Right atrium auricular region (tissue), 2 donors: Measurements from ENCODE around the gene SIGMAR1. TPM values are rescaled to one million over a fixed set of nuclear protein-coding genes. Genes with fewer than 3 reads are reported as not detected.
A peak's percentile ranks its signal among the peaks of the same experiment; 100 is the strongest.

Experiments
- DNase-seq: peaks from one replicate; pipeline ENCODE4 v3.0.0-alpha.2; 2019; ENCODE audit warnings: low spot score
- H3K27ac ChIP-seq, 2 donors: fragments of 200-600 bp; sonication (generic); 1 replicate in 1 of 2; 2 replicates in 1 of 2; pipeline ENCODE4 v1.5.1; 2016 to 2019
- H3K27me3 ChIP-seq, 2 donors: fragments of 200-600 bp; sonication (generic); one replicate each; pipeline versions ENCODE4 v1.5.1 to v1.6.0; 2017 to 2019
- H3K36me3 ChIP-seq: fragments of 200-600 bp; sonication (generic); one replicate; pipeline ENCODE4 v1.5.1; 2016
- H3K4me1 ChIP-seq, 2 donors: fragments of 200-600 bp; sonication (generic); one replicate each; pipeline versions ENCODE4 v1.5.1 to v1.6.0; 2017 to 2019
- H3K4me3 ChIP-seq, 2 donors: fragments of 200-600 bp; sonication (generic); 1 replicate in 1 of 2; 2 replicates in 1 of 2; pipeline ENCODE4 v1.5.1; 2017 to 2019; ENCODE audit warnings: mild to moderate bottlenecking in 1 of 2, moderate library complexity in 1 of 2
- H3K9me3 ChIP-seq, 2 donors: fragments of 200-600 bp; sonication (generic); one replicate each; pipeline ENCODE4 v1.5.1; 2019
- CTCF ChIP-seq, 2 donors: fragments of 200-600 bp; sonication (generic); IDR thresholded peaks; one replicate each; pipeline ENCODE4 v1.5.1; 2019; ENCODE audit warnings: antibody characterized with exemption in 2 of 2
- total RNA-seq, 2 donors: library from RNA; depleted of rRNA; stranded (reverse); fragments of >200 nt; gene quantifications; one replicate each; pipeline ENCODE4 v1.1.0, GENCODE V29; 2016

The SIGMAR1 gene
- total RNA-seq, 2 donors from 2014 or later, result 52.2 to 70.7 TPM

- Histone ChIP-seq H3K27me3 (no peaks in the 10 kb centered on the region), H3K4me1 (peaks cover 0 to 47% of the 10 kb centered on the region in 2 donors), H3K9me3 (no peaks in the 10 kb centered on the region), H3K27ac (peak overlapping the region; percentile 55 to 66), H3K4me3 (no peak overlapping the region), H3K36me3 (no peaks in the 10 kb centered on the region)
- no peak for TF ChIP-seq CTCF (IDR thresholded peaks at IDR 0.05)
- no peak for DNase-seq
Measured at GRCh38 chr9:34594177-34594576, 43.4 kb downstream of the SIGMAR1 start.

DNA sequence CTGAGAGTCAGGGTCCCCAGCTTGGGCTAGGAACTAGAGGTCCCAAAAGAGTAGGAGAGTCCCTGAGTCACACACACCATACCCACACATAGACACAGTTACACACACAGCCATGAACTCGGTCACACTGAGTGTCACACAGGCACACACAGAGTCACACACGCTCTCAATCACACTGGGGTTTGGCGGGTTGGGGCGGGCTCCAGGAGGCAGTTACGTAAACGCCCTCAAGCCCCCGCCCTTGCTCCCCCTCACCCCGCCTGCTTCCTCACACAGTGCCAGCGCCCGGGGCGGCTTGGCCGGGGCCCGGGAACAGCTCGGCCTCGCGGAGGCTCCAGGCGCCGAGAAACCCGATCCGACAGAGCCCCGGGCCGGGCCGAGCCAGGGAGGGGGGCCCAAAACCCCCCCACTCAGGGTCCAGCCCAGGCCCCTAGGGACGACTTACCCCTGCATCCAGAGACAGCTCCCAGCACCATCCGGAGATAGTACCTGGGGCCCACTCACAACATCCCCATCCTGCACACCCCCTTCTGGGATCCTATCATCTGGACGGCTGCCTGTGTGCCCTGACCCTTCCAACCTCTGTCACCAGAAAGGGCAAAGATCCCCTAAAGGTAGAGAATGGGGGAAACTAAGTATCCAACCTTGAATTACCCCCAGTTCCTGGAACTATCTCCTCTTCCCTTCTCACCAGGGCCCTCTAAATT, 44.5 kb downstream of the SIGMAR1 start:
- no peak for TF ChIP-seq CTCF (IDR thresholded peaks at IDR 0.05)
- Histone ChIP-seq H3K36me3 (no peaks in the 10 kb centered on the region), H3K4me3 (no peak overlapping the region), H3K9me3 (no peaks in the 10 kb centered on the region), H3K4me1 (peaks cover 0 to 56% of the 10 kb centered on the region in 2 donors), H3K27ac (peak overlapping the region; percentile 55 to 66), H3K27me3 (no peaks in the 10 kb centered on the region)
- peak; percentile 91 for DNase-seq

DNA sequence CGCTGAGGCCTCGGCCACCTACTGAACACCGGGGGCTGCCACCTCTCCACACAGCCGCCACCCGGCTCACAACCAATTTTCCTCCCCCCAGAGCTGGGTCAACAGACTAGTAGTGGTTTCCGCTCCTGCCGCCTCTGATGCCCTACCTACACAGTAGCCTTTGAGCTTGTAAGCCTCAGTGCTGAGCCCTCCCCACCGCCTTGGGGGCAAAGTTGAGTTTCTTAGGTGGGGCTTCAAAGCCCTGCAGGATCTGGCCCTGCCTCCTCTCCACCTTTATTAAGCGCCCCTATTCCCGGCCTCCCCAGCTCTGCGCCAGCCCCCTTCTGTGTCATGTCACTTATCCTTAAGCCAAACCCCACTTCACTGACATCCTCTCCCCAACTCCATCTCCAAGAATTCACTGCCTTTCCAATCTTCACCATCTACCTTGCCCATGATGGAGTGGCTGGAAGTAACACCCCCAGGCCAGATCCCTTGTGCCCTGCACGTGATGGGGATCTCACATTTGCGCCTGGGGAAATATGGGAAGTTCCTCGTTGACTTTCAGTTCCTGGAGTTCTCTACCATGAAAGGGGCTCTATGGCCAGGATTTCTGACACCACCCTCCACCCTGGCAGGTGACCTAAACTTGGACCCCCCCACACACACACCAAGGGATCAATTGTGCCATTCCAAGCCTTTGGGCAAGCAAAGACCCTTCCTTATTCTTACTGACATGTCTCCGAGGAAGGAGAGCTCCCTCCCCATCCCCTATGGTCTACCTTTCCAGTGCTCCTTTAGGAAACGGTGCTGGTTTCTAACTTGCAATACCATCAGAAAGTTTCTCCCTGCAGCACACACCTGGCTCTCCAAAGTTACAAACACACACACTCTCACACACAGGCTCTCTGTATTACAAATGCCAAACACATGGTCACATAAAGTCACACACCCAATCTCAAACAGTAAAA, 45.4 kb downstream of the SIGMAR1 start:
- H3K4me3 ChIP-seq, result no peak overlapping the region
- peak overlapping the region; percentile 55 to 66 for H3K27ac ChIP-seq
- H3K27me3 ChIP-seq, result no peaks in the 10 kb centered on the region
- no peaks in the 10 kb centered on the region for H3K9me3 ChIP-seq
- no peak for DNase-seq
- H3K36me3 ChIP-seq, result no peaks in the 10 kb centered on the region
- peaks cover 0 to 56% of the 10 kb centered on the region in 2 donors for H3K4me1 ChIP-seq
- no peak for TF ChIP-seq CTCF (IDR thresholded peaks at IDR 0.05)

GRCh38 chr9:34591248-34591916, 46.2 kb downstream of the SIGMAR1 start:
- no peaks in the 10 kb centered on the region for H3K9me3 ChIP-seq
- DNase-seq, result peak; percentile 88
- no peaks in the 10 kb centered on the region for H3K27me3 ChIP-seq
- H3K4me1 ChIP-seq, result peaks cover 0 to 56% of the 10 kb centered on the region in 2 donors
- H3K4me3 ChIP-seq, result peak overlapping the region in 1 of 2 donors; percentile 58
- TF ChIP-seq CTCF (IDR thresholded peaks at IDR 0.05), result peak; percentile 91 to 96
- no peaks in the 10 kb centered on the region for H3K36me3 ChIP-seq
- H3K27ac ChIP-seq, result peak overlapping the region; percentile 67 to 68

DNA sequence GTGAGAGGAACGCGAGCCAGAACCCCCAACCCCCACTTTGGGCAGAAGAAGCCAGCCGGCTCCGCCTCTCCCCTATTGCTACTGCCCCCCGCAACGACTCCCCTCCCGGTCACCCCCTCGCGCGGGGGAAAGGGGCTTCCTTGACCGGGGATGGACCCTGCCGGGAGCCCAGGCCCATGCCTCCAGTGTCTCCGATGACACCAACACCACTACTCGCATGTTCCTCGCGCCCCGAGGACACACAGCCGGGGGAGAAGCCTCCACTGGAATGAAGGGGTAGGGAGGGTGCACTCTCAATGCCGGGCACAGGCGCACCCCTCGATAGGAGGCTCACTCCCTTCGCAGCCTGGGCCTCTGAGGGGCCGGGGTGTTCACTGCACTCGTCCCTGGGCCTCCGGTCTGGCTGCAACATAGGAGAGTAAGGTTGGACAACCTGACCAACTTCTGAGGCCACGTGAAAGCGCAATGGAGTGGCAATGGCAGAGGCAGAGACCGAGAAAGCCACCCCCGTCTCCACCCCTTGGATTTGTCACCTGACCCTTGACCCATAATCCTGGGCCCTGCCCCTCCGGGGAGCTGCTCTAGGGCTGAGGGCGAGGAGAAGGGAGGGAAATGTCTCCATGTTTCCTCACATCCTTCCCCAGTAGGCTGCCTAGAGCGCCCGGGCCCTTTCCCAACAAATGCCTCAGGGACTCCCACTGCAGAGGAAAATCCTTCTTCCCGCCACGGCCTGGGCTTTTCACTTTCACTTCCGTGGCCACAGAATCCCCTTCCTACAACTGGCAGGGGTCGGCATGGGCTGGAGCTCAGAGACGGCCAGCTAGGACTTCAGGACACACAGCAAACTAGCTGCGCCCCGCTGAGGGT, 47.0 kb downstream of the SIGMAR1 start:
- peak overlapping the region; percentile 55 to 58 for H3K4me3 ChIP-seq
- no peaks in the 10 kb centered on the region for H3K9me3 ChIP-seq
- H3K27ac ChIP-seq, result peak overlapping the region; percentile 67 to 68
- DNase-seq, result peak; percentile 74
- TF ChIP-seq CTCF (IDR thresholded peaks at IDR 0.05), result no peak
- no peaks in the 10 kb centered on the region for H3K36me3 ChIP-seq
- H3K27me3 ChIP-seq, result no peaks in the 10 kb centered on the region
- peaks cover 0 to 56% of the 10 kb centered on the region in 2 donors for H3K4me1 ChIP-seq
